Ammon's horn (tissue), 1 donor: Measurements from ENCODE around the gene LHFPL2.
"Not testable (repeated sequence)": the region's sequence is repeated elsewhere in the genome, so short reads cannot be mapped to it uniquely, and the experiment has no call there.

Experiments
- DNase-seq: peaks from one replicate; pipeline ENCODE4 v3.0.0-alpha.2; 2016; ENCODE audit warnings: low spot score

LHFPL2 gene

GRCh38 chr5:78467752-78468357 lies 180.7 kb downstream of the LHFPL2 start:
- peak; percentile 43 for DNase-seq

GRCh38 chr5:78467140-78467539 lies 181.4 kb downstream of the LHFPL2 start:
- no peak for DNase-seq

GRCh38 chr5:78458843-78459242 lies 189.7 kb downstream of the LHFPL2 start:
- DNase-seq = no peak

- DNase-seq = not testable (repeated sequence)
Measured at GRCh38 chr5:78457507-78457906, 191.1 kb downstream of the LHFPL2 start.

- DNase-seq = no peak
Measured at GRCh38 chr5:78449103-78449502, 199.5 kb downstream of the LHFPL2 start.

- no peak for DNase-seq
Measured at GRCh38 chr5:78447775-78448424, 200.7 kb downstream of the LHFPL2 start.
